ENCODE results near the gene MTMR4.
"Not testable (repeated sequence)": the region's sequence is repeated elsewhere in the genome, so short reads cannot be mapped to it uniquely, and the experiment has no call there.

The MTMR4 gene

GRCh38 chr17:58513965-58514769 is at the start of gene MTMR4:
TSS of gene MTMR4 (minus strand) at chr17:58514638. CDS start at chr17:58514407, 231 bp downstream.
- peak within 1 kb of the TSS; percentile 54 to 77 (median 75) for H3K27ac Mint-ChIP-seq

DNA sequence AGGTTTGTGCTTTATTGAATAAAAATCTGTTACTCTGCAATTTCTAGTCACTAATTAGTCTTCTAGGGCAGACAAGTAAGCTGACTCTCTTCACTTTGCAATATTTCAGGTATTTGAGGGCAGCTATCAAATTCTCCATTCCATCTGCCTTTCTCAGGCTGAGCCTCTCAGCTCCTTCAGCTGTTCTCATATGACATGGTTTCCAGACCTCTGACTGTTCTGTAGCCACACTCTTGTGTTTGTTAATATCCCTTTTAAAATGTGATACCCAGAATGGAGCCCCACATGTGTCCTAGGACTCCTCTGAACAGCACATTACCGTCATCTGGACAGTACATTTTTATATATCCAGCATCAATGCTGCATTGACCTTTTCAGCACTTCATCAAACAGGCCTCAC is 46.1 kb upstream of the MTMR4 start:
- no peak for TF ChIP-seq CTCF (IDR thresholded peaks at IDR 0.05; ENCODE audit: unreplicated experiment in 3 of 3)
- Mint-ChIP-seq H3K27me3 (ENCODE audit: low read depth) (no peaks in the 10 kb centered on the region), H3K27ac (peak overlapping the region; percentile 41 to 67 (median 67)), H3K4me3 (peak overlapping the region in 1 of 3 experiments; percentile 52), H3K9me3 (no peaks in the 10 kb centered on the region), H3K4me1 (peaks cover 63% of the 10 kb centered on the region), H3K36me3 (ENCODE audit: low read depth) (no peaks in the 10 kb centered on the region)

More at GRCh38 chr17:58513965-58514769, at the start of gene MTMR4:
- Mint-ChIP-seq H3K4me1 (peaks cover 40% of the 10 kb centered on the region), H3K27me3 (ENCODE audit: low read depth) (no peaks in the 10 kb centered on the region), H3K36me3 (ENCODE audit: low read depth) (peaks cover 35% of the 10 kb centered on the region), H3K9me3 (no peaks in the 10 kb centered on the region), H3K4me3 (peak within 1 kb of the TSS; percentile 94 to 95 (median 95))
- TF ChIP-seq CTCF (IDR thresholded peaks at IDR 0.05; ENCODE audit: unreplicated experiment in 3 of 3): no peak

GRCh38 chr17:58557981-58558380 is 43.5 kb upstream of the MTMR4 start:
- Mint-ChIP-seq H3K27me3 (ENCODE audit: low read depth) (no peaks in the 10 kb centered on the region), H3K36me3 (ENCODE audit: low read depth) (no peaks in the 10 kb centered on the region), H3K4me1 (peaks cover 45% of the 10 kb centered on the region), H3K9me3 (no peaks in the 10 kb centered on the region), H3K27ac (peak overlapping the region in 1 of 3 experiments; percentile 9), H3K4me3 (no peak overlapping the region)
- no peak for TF ChIP-seq CTCF (IDR thresholded peaks at IDR 0.05; ENCODE audit: unreplicated experiment in 3 of 3)

GRCh38 chr17:58556833-58557250 is 42.4 kb upstream of the MTMR4 start:
- Mint-ChIP-seq H3K4me1 (peaks cover 40% of the 10 kb centered on the region), H3K9me3 (no peaks in the 10 kb centered on the region), H3K27ac (peak overlapping the region in 1 of 3 experiments; percentile 29), H3K36me3 (ENCODE audit: low read depth) (no peaks in the 10 kb centered on the region), H3K4me3 (no peak overlapping the region), H3K27me3 (ENCODE audit: low read depth) (no peaks in the 10 kb centered on the region)
- no peak for TF ChIP-seq CTCF (IDR thresholded peaks at IDR 0.05; ENCODE audit: unreplicated experiment in 3 of 3)

GRCh38 chr17:58555109-58555508 is 40.7 kb upstream of the MTMR4 start:
- peaks cover 26% of the 10 kb centered on the region for H3K4me1 Mint-ChIP-seq
- H3K9me3 Mint-ChIP-seq; H3K27me3 Mint-ChIP-seq (ENCODE audit: low read depth); H3K27ac Mint-ChIP-seq; H3K36me3 Mint-ChIP-seq (ENCODE audit: low read depth); H3K4me3 Mint-ChIP-seq: not testable (repeated sequence)

DNA sequence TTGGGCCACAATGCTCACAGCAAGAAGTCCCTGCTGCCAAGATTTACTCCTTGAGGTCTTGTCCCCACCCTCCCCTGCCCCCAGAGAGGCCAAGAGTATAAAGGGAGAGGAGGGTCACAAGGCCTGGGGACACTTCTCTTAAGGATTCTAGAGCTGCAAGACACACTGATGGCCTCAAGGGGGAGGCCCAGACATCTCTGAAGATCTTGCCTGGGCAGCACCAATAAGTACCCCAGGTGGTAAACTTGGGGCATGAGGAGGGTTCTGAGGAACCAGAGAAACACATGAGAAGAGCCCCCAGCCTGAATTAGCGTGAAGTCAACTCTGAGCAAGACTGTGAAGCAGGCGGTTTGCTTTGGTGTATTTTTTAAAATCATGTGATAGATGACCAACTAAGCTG is 26.8 kb upstream of the MTMR4 start:
- Mint-ChIP-seq H3K27me3 (ENCODE audit: low read depth) (peaks cover 25% of the 10 kb centered on the region), H3K4me3 (no peak overlapping the region), H3K36me3 (ENCODE audit: low read depth) (no peaks in the 10 kb centered on the region), H3K9me3 (no peaks in the 10 kb centered on the region), H3K27ac (no peak overlapping the region), H3K4me1 (peaks cover 35% of the 10 kb centered on the region)
- no peak for TF ChIP-seq CTCF (IDR thresholded peaks at IDR 0.05; ENCODE audit: unreplicated experiment in 3 of 3)

Data from nephron (organoid).